GM12878 (cell line): ENCODE data around the gene FNDC8.

Experiments
- CBX3 ChIP-seq: fragments of 200-600 bp; sonication (generic); IDR thresholded peaks from 2 replicates; pipeline ENCODE4 v1.6.1; 2016; ENCODE audit warnings: low read depth, borderline replicate concordance
- CREM ChIP-seq: IDR thresholded peaks from 2 replicates; pipeline ENCODE4 v1.6.1; 2014; ENCODE audit warnings: antibody characterized with exemption, low read depth
- CTCF ChIP-seq, 3 experiments: IDR thresholded peaks in 2 of 3; conservative IDR thresholded peaks in 1 of 3; 2 replicates each; pipeline ENCODE4 v1.5.1; 2011; ENCODE audit warnings: low read depth in 3 of 3, low read length in 3 of 3, mild to moderate bottlenecking in 3 of 3, control low read depth in 2 of 3, moderate library complexity in 2 of 3, inconsistent platforms in 1 of 3, mixed read lengths in 1 of 3; ENCODE audit not compliant: control insufficient read depth in 2 of 3, insufficient read depth in 1 of 3; ENCODE audit errors: extremely low read depth in 1 of 3
- EZH2 ChIP-seq: IDR thresholded peaks from 2 replicates; pipeline ENCODE4 v1.6.1; 2012; ENCODE audit warnings: low read depth, mild to moderate bottlenecking, control low read depth, inconsistent platforms, low read length, borderline replicate concordance; ENCODE audit not compliant: control insufficient read depth
- HDAC2 ChIP-seq: fragments of 200-600 bp; sonication (generic); IDR thresholded peaks from 2 replicates; pipeline ENCODE4 v1.6.1; 2017
- MLLT1 ChIP-seq: fragments of 450-650 bp; IDR thresholded peaks from 2 replicates; pipeline ENCODE4 v1.6.1; 2016; ENCODE audit warnings: mild to moderate bottlenecking
- POLR2AphosphoS5 ChIP-seq: IDR thresholded peaks from 2 replicates; pipeline ENCODE4 v1.6.1; 2011; ENCODE audit warnings: mild to moderate bottlenecking, low read length, inconsistent platforms
- RB1 ChIP-seq: fragments of 450-650 bp; formaldehyde crosslinking; IDR thresholded peaks from 2 replicates; pipeline ENCODE4 v1.6.1; 2017; ENCODE audit warnings: mild to moderate bottlenecking, borderline replicate concordance
- TAF1 ChIP-seq: IDR thresholded peaks from 2 replicates; pipeline ENCODE4 v1.6.1; 2011; ENCODE audit warnings: mild to moderate bottlenecking, low read depth, low read length, borderline replicate concordance
- TBL1XR1 ChIP-seq: IDR thresholded peaks from 2 replicates; pipeline ENCODE4 v1.6.1; 2012; ENCODE audit warnings: low read depth, low read length, improper control_type of control experiment
- TCF3 ChIP-seq: IDR thresholded peaks from 2 replicates; pipeline ENCODE4 v1.6.1; 2012; ENCODE audit warnings: low read depth, mild to moderate bottlenecking, low read length, borderline replicate concordance; ENCODE audit not compliant: insufficient read depth
- USF1 ChIP-seq: IDR thresholded peaks from 2 replicates; pipeline ENCODE4 v1.6.1; 2011; ENCODE audit warnings: borderline replicate concordance, low read depth, mild to moderate bottlenecking, moderate library complexity, mixed read lengths, low read length; ENCODE audit not compliant: insufficient read depth; ENCODE audit errors: extremely low read length
- ZZZ3 ChIP-seq: IDR thresholded peaks from 2 replicates; pipeline ENCODE4 v1.6.1; 2011; ENCODE audit warnings: low read depth; ENCODE audit not compliant: control insufficient read depth, insufficient read length

- TF ChIP-seq EZH2 (no peak), ZZZ3 (no peak), CBX3 (no peak), CREM (no peak), USF1 (no peak), POLR2AphosphoS5 (no peak), TAF1 (no peak), CTCF (IDR thresholded peaks at IDR 0.05 in 2 of 3, conservative IDR thresholded peaks at IDR 0.05 in 1 of 3; ENCODE audit: control insufficient read depth in 2 of 3, extremely low read depth in 1 of 3, insufficient read depth in 1 of 3, low read depth in 3 of 3, low read length in 3 of 3) (no peak), TBL1XR1 (no peak), TCF3 (no peak), MLLT1 (no peak), RB1 (no peak), HDAC2 (no peak)
Measured at GRCh38 chr17:35121315-35121714, at the start of gene FNDC8.
